GM11168 (cell line): ENCODE results near the gene VGLL4.

Experiments
- in situ Hi-C: fragments of 300-500 bp; cut with MboI; formaldehyde crosslinking; loops from one replicate; pipeline ENCODE4 v1.12.0; 2022; ENCODE audit warnings: low sequenced_read_pairs; ENCODE audit not compliant: unreplicated experiment

The VGLL4 gene

DNA sequence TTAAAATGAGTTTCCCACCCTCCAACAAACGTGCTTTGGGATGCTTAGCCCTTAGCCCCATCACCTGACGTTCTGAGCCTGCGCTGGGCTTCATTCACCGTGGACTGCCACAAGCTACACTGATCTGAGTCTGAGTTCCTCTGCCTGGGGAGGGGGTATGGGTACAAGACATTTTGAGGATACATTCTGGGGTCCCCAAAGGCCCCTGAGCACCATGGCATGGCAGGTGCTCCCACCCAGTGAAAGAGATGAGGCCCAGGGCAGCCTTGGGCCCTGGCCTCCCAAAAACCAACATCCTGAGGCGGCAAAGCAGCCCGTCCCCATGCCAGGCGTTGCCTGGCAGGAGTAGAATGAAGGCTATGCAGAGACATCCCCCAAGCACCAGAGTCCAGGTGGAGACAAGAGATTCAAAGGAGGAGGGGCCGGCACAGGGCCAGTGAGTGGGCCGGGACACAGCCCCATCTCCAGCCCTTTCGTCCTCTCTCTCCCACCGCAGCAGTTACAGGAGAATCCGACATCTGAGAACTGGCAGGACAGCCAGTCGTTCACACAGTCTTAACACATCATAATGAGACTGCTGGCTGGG lies 74.5 kb downstream of the VGLL4 start:
- in situ Hi-C loops = no loop called here

DNA sequence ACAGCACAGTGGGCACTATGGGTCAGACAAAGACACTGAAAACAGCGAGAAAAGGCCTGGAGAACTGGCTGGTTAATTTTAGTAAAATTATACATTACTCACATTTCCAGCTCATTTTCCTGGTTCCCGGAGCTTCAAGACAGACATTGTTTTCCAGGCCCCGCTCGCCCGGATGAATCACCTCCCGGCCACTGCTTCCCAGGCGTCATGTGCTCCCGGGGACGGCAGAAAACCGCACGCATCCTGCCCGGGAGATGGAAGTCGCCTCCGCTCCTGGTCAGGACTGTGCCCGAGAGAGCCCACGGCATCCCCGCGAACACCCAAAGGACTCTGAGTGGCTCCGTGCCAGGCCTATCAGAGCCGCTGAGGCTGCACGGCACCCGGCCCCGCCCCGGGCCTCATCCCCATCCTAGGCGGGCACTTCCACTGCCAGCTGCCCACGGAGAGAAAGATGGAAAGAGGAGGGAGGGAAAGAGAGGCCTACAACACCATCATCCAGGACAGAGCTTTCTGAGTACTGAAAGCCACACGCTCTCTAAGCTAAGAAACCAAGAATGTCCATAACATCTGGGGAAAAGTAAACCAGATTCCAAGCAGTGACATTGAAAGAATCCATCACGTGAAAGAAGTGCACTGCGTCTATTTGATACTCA lies 75.1 kb downstream of the VGLL4 start:
- in situ Hi-C loops = no loop called here

DNA sequence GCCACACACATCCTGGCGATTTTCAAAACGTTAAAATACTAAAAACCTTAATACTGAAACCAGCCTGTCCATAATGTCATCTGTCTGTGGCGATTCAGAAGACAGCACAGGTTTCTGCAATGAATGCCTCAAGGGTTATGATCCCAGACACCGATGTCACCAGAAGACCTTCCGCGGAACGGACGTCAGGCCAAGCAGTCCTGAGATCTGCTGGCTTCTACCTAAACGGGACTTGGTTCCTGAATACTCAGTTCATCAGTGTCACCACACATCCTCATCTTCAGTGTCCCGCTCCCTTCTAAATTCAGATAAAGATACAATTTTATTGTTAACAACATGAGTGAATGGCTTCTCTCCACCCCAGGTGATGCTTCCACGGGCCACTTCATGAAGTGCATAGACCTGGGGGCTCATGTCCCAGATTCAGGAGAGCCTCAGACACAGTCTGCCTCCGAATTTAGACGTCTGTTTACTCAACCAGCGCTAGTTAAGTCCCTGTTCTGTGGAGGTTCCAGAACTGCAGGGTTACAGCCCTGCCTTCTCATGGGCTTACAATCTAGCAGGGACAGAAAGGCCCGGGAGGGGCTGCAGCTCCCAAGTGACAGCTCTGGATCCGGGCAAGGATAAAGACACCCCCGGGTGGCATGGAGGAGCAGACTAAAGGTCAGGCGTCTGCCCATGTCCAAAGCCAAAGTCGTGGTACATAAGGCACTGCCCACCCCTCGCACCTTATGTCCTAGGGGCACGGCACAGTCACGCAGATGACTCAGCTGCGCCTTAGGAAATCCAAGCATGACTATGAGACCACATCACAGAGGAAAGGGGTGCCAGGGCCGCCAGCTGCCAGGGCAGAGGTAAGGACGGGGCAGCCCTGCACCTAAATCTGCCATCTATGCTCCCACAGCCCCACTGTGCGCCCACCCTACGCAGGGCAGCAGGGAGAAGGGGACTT lies 75.9 kb downstream of the VGLL4 start:
- in situ Hi-C loops = no loop called here

DNA sequence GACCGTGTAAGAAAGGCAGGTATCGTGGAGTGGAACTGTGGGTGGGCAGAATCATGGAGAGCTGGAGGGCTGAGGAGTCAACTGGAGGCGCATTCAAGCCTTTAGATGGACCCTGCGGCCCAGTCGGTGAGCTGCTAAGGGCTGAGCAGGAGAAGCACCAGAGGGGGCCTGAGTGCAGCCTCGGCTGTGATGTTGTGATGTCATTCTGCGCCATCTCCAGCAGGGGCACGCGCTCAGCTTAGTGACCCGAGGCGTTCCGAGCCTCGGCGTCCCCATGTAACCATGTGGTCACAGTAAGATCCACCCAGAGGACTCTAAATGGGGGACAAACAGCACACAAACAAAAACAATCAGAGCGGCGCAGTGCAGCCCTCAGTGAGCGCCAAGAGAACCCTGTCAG lies 76.8 kb downstream of the VGLL4 start:
- in situ Hi-C loops = no loop called here

DNA sequence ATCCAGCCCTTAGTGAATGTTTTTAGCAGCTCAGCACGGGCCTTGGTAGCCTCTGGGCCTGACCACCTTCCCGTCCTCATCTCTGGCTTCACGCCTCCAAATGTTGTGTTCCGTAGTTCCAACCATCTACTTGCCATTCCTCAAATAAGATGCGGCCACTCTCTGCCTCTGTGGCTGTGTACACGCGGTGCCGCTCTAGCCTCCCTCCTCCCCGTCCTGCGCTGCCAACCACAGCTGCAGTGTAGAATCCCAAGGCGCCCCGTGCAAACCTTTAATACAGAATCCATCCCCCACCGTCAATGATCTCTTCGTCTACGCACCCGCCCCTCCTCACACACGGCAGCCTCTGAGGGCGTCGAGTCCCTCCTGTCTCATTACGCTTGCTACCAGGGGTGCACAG lies 77.2 kb downstream of the VGLL4 start:
- in situ Hi-C loops = no loop called here

DNA sequence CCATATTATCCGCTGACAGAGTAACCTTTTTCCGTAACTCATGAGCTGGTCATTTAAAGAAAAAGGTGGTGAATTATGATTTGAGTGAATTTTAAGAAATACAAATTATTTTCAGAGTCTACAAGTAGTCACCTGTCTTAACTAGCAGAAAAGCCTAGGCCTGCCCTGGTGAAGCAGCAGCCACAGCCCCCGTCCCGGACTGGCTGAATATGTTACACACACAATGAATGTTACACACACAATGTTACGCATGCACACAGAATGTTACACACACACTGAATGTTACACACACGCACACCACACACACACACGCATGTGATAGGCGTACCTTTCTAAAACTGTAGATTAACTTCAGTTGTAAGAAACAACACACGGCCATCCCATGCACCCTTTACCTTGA lies 77.8 kb downstream of the VGLL4 start:
- in situ Hi-C loops = no loop called here

DNA sequence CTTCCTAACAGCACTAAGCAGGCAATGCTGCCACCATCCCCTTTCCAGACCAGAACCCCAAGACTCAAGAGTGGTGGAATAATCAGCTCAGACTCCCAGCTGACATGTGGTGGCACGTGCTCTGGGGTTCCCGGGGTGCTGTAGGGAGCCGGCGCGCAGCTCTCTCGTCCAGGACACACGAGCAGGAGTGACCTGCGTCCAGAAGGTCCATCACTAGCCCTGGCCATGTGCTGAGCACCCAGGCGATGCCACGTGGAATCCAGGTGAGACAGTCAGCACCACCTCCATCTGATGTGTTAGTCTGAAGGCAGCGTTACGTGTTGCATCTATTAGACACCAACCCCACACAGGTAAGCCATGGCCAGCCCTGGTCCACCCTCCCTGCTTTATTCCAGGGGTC lies 78.2 kb downstream of the VGLL4 start:
- in situ Hi-C loops = no loop called here

DNA sequence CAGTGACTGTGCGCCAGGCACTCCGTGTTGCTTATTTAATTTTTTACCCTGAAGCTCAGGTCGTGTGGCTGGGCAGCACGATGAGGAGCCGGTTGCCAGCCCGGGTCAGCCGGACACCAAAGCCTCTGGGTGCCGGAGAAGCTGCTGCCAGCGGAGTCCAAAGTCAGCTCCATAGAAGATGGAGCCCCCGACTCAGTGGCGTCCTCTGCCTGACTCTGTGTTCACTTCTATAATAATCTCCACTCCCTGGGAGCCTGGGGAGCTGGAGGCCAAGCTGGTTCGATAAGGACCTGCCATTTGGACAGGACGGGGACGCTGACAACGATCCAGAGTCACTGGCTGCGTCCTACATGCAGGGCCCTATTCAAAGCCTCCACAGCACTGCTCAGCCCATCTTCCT lies 78.6 kb downstream of the VGLL4 start:
- in situ Hi-C loops = no loop called here

DNA sequence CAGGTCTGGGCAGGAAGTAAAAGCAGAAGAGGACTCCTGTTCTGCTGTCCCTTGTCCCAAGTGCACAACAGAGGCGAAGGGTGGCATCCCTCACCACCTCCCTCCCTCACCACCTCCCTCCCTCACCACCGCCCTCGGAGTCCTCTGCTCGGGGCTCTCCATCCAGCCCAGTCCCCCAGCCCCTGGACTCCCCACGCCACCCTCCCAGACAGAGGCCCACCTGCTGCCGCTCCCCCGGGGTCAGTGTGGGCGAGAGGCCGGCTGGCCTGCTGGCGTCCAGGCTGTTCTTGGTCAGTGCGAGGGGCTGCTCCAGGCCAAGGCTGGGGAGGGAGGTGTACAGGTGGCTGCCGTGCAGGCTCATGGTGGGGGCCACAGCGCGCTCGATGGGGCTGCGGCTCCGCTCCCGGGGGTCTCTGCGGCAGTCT lies 79.1 kb downstream of the VGLL4 start:
- in situ Hi-C loops = no loop called here

DNA sequence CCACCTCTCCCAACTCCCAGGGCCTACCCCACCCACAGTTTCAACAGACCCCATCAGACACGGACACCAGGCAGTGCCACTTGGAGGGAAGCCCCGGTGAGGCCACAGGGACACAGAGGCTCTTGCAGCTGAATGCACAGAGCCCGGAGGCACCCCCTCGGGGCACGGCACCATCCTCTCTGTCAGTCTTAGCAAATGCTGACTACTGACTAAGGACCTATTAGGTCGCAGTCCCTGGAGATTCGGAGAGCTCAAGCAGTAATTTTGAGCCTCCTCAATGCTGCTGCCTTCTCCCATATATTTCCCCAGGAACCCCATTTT lies 79.9 kb downstream of the VGLL4 start:
- in situ Hi-C loops = no loop called here

DNA sequence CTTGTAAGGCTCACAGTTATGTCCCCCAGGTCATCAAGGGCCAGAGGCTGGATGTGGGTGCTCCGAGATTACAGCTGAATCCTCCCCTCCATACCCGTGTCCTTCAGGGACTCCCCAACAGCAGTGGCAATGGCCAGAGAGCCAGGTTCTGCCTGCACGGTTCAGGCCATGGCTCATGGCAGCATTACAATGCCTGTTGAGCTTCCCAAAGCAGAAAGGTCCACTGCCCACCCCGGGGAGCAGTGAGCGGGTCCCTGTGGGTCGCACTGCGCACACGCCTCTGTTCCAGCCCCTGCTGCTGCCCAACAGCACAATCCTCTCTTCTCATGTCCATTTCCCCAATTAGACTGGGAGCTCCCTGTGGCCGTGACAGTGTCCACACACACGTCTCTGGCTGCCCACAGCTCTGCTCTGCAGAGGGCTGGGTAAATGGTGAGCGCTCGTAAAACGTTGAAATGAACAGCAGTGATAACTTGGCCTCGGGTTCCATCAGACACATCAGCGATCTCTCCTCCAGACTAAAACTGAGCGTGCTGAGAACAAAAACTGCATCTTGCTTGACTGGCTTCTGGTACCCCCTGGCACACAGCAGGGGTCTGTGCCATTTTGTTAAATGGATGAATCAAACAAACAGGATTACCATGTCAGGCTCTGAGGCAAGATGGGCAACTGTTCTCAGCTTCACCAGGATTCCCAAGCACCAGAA lies 80.4 kb downstream of the VGLL4 start:
- in situ Hi-C loops = no loop called here

DNA sequence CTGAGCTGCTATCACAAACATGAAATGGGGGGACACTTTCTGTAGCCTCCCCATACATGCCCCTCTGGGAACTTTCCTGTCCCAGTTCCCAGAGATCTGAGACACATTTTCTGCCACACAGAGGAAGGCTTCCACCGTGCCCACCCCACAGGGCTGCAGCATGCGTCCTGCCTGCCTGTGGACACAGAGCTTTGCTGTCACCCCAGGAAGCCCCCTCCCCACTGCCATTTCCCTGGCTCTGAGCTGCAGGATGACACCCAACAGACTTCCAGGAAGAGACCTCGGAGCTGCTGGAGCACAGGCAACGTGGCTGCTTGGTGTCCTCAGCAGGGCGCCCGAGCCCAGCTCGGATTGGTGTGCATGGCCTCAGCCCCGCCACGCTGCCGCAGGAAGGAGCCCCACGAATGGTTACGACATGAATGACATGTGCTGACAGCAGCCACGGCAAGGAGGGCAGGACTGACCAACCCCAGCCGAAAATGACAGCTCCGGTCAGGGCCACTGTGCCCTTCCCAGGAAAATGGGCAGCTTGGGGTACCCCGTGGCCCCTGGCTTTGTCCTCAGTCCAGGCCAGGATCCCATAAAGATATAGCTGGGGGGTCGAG lies 81.3 kb downstream of the VGLL4 start:
- in situ Hi-C loops = no loop called here

DNA sequence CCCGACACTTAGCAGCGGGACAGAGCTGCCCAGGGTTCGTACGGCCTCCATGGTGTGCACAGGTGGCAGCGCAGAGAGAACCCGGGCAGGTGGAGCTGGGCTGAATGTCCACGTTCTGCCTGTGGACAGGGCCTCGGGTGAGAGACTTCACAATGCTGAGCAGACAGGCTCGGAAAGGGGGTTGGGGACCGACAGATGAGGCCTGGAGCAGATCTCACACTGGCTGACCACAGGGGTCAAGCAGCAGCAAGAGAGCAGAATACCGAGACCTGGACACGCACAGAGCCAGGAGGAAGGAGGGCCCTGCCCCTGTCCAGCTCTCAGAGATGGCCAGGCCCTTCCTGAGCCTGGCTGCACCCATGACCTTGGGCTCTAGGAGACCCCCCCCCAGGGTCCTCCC lies 83.0 kb downstream of the VGLL4 start:
- in situ Hi-C loops = no loop called here

DNA sequence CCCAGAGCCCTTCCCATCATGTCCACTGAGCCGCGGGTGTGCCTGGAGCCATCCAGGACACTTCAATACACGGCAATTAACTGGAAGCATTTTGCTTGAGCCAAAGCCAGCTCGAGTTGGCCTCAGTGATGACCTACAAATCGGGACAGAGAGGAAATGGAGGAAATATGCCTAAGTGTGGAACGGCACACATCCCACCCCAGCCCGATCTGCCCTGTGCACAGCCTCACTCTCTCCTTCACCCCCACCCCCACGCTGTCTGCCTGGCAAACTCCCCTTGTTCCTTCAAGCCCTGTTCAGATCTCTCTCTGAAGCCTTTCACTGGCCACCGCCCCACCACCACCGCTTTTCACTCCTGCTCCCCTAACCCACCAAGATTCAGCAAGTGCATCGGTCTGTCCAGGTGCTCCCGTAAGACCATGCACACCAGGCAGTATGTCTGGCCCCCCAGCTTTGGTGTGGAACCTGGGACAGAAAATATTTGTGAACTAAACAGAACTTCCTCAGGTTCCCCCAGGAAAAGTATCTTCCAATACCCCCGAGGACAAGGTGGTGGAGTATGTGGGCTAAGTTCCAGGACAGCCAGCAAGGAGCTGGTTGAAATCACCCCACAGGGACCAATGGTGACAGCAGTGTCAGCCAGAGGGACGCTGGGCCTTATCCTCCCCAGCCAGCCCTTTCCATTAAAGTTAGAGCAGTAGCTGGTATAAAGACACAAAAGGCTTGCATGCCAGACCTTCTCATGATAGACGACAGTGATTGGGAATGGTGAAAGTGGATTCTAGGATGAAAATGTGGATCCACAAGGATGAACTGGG lies 83.7 kb downstream of the VGLL4 start:
- in situ Hi-C loops = no loop called here

DNA sequence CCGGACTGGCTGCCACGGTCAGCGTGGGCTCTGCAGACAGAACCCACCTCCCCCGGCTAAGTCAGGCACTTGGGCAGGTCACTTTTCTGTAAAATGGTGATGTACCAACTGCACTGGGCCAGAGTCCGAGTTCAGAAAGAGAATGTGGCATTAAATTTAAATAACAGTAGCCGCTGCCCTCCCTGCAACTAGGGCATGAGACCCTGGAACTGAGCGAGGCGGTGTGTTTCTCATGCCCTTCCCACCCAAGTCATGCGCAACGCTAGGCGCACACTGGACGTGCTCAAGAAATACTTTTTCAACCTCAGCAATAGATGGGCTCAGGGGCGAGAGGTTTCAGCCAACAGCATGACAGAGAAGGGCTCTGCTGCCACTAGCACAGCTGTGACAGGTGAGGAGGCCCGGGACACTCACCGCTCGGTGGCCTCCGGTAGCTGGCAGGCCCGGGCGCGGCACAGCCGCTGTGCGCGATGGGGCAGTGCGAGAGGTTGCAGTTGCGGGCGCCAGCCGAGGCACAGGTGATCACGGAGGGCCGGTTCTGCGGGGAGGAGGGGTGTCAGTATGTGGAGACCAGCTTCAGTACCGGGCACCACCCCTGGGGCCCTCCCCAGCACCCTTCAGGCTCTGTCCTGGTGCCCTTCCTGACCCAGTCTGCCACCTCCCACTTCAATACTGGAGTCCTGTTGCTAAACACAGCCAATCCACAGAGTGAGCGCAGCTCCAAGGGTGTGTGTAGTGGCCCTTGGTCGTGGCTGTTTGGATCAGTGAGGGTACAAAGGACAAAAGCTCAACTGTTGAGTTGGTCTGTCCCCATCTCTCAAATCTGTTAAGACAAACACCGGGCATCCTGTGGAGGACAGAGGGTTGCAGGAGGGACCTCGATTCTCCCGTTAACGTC lies 84.5 kb downstream of the VGLL4 start:
- in situ Hi-C loops = no loop called here

DNA sequence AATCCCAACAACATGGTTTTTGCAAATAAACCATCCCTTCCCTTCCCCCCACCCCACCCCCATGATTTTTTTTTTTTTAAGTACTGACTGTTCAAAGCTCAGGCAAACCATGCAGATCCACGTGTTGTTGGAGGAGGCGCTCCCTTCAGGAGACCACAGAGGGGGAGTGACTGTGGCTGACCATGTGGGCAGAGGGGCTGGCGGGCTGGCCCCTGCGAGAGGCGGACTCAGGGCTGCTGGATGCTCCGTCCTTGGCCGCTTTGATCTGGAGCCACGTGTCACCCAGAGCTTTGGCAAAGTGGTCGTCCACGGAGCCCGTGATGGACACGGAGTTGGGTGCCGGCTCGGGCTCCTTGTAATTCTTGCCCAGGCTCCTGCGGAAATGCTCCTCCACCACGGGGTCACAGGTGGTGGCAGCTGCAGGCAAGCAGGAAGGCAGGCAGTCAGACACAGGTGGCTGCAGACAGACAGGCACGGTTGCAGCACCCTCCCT lies 85.3 kb downstream of the VGLL4 start:
- in situ Hi-C loops = no loop called here

DNA sequence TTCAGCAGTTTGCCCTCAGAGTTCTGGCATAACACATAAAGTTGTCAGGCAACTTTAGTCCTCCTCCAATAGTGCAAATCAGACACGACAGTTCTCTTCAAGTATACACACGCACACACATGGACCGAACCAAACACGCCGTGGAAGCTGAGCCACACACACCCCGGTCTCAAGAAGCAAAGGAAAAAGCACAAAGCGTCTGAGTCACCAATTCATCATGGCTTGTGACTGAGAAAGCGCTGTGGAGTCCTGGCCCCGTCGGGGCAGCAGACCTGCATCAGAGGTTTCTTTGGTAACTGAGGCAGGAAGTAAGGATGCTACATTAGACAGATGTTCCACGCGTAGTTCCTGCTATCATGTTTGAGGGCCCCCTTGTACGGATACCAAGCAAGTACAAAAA lies 85.7 kb downstream of the VGLL4 start:
- in situ Hi-C loops = no loop called here

DNA sequence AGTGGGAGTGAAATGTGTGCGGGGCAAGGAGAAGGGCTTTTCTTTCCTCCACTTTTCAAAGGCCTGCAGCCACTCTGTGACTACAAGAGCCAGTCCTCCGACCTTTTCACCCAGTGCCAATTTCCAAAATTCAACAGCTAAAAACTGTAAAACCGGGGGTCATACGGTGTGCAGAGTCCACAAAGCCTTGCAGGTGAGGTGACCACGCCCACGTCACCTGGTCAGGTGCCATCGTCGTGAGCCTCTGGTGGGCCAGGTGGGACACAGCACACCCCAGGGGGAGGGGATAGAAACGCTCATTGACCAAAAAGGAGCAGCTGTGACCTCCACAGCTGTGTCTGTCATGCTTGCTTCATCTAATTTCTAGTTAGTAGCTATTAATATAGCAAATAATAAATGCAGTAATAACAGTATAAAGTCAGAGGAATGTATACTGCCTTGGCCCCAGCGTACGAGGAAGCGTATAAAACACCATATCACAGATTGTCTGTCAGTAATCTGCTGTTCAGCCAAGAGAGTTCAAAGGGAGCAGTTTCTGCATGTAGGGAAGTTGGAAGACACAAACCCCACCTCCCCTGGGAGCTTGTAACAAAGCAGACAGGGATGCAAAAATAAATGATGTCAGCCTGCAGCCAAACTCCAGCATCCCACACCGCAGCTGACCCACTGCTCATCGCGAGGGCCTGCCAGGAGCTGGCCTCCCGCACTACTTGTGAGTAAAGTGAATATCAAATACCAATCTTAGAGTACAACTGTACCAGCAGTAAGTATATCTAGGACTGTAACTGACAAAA lies 86.7 kb downstream of the VGLL4 start:
- in situ Hi-C loops = no loop called here
